Measurements from ENCODE around the gene ARMC9. TPM values are rescaled to one million over a fixed set of nuclear protein-coding genes. Genes with fewer than 3 reads are reported as not detected.
A peak's percentile ranks its signal among the peaks of the same experiment; 100 is the strongest.

ARMC9 gene
- total RNA-seq, 4 donors from 2014 or later = 11.5 to 59.5 (median 14.4) TPM

DNA sequence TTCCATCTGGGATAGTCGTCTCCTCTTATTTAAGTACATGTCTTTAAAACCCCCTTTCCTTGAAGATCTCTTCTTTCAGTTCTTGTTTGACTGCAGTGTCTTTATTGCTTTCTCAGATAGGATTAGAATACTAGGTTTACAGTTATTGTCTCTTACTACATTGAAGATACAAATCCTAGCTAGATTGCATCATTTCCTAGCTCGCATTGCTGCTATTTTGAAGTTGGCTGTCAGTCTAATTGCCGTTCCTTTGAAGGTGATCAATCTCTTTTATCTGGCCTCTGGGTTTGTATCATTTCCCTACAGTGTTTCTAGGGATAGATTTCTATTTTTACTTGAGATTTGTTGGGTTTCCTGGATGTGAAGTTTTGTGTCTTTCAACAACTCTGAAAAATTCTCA lies 20.9 kb downstream of the ARMC9 start:
- TF ChIP-seq, protein P1, sequence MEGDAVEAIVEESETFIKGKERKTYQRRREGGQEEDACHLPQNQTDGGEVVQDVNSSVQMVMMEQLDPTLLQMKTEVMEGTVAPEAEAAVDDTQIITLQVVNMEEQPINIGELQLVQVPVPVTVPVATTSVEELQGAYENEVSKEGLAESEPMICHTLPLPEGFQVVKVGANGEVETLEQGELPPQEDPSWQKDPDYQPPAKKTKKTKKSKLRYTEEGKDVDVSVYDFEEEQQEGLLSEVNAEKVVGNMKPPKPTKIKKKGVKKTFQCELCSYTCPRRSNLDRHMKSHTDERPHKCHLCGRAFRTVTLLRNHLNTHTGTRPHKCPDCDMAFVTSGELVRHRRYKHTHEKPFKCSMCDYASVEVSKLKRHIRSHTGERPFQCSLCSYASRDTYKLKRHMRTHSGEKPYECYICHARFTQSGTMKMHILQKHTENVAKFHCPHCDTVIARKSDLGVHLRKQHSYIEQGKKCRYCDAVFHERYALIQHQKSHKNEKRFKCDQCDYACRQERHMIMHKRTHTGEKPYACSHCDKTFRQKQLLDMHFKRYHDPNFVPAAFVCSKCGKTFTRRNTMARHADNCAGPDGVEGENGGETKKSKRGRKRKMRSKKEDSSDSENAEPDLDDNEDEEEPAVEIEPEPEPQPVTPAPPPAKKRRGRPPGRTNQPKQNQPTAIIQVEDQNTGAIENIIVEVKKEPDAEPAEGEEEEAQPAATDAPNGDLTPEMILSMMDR (IDR thresholded peaks at IDR 0.05) = no peak
- H3K4me1 ChIP-seq = peaks cover 10 to 29% (median 20%) of the 10 kb centered on the region in 4 donors
- WGBS, 2 donors (ENCODE audit: low coverage in 1 of 2) = 90 to 95% methylated on average over 3 of the region's 3 CpGs
- in situ Hi-C loops (cut with MboI; ENCODE audit: low pct_ligation_motif_present in 1 of 4, low pct_unique_long_range_greater_than_20kb in 1 of 4, low sequenced_read_pairs in 3 of 4) (loop anchor here in 1 of 4 donors (25.0 kb wide), 1 partner anchor 218 kb away; no protein-coding TSS in a partner anchor), intact Hi-C loops (cut with DNase I; ENCODE audit: low total_unique reads) (no loop called here)
- H3K36me3 ChIP-seq = peaks cover 0 to 7% (median 0%) of the 10 kb centered on the region in 4 donors
- H3K4me3 ChIP-seq = no peak overlapping the region
- H3K9me3 ChIP-seq = no peaks in the 10 kb centered on the region
- DNase-seq = no peak
- no peaks in the 10 kb centered on the region for H3K27me3 ChIP-seq
- H3K27ac ChIP-seq = peak overlapping the region in 2 of 4 donors; percentile 84 to 85

- H3K36me3 ChIP-seq = no peaks in the 10 kb centered on the region
- in situ Hi-C loops (cut with MboI; ENCODE audit: low pct_ligation_motif_present in 1 of 4, low pct_unique_long_range_greater_than_20kb in 1 of 4, low sequenced_read_pairs in 3 of 4) = loop anchor here in 2 of 4 donors (10.0 to 25.0 kb wide), 2 partner anchors 193 to 216 kb away; no protein-coding TSS in a partner anchor
- intact Hi-C loops (cut with DNase I; ENCODE audit: low total_unique reads) = loop anchor here (5.0 kb wide), 1 partner anchor 491 kb away; no protein-coding TSS in a partner anchor
- peaks cover 10 to 33% (median 24%) of the 10 kb centered on the region in 4 donors for H3K4me1 ChIP-seq
- no peak for TF ChIP-seq EP300 (IDR thresholded peaks at IDR 0.05; ENCODE audit: low read depth)
- no peaks in the 10 kb centered on the region for H3K27me3 ChIP-seq
- peak overlapping the region; percentile 70 to 85 (median 82) for H3K27ac ChIP-seq
- 74 to 90% methylated on average over 2 to 3 of the region's 3 CpGs for WGBS, 2 donors (ENCODE audit: low coverage in 1 of 2)
- DNase-seq = no peak
- no peak overlapping the region for H3K4me3 ChIP-seq
- no peaks in the 10 kb centered on the region for H3K9me3 ChIP-seq
These were observed 23.3 kb downstream of the ARMC9 start for GRCh38 chr2:231221761-231222160.

DNA sequence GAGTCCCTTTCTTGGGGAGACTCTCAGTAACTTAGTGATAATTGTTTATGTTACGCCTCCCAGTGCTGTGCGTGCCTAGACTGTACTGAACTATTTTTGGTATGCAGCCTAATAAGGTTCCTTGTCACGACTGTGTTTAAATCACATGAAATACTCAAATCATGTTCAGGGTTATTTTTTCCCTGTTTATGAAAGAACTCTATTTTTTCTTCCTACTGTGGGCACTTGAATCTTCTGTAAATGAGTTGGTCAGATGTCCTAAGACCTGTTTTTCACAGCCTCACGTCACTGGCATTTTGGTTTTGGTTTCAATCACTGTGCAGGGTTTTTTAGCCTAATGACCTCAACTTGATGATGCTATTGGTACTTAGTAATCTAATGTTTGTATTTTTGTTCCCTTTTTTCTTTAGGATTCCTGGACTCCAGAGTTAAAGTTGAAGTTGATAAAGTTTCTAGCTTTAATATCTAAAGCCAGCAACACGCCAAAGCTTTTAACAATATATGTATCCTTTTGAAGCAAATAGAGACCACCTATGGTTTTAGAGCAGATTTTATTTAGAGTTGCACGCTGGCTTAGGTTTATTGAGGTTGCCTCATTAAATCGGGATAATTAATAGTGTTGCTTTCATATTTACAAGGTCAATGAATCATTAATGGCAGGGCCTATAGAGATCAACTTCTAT lies 24.0 kb downstream of the ARMC9 start:
- Histone ChIP-seq H3K4me3 (no peak overlapping the region), H3K4me1 (peaks cover 10 to 34% (median 24%) of the 10 kb centered on the region in 4 donors), H3K36me3 (no peaks in the 10 kb centered on the region), H3K27ac (peak overlapping the region; percentile 70 to 85 (median 82)), H3K9me3 (no peaks in the 10 kb centered on the region), H3K27me3 (no peaks in the 10 kb centered on the region)
- 61 to 79% methylated on average over 5 to 7 of the region's 7 CpGs for WGBS, 2 donors (ENCODE audit: low coverage in 1 of 2)
- in situ Hi-C loops (cut with MboI; ENCODE audit: low pct_ligation_motif_present in 1 of 4, low pct_unique_long_range_greater_than_20kb in 1 of 4, low sequenced_read_pairs in 3 of 4) = loop anchor here in 2 of 4 donors (10.0 to 25.0 kb wide), 2 partner anchors 192 to 215 kb away; no protein-coding TSS in a partner anchor
- intact Hi-C loops (cut with DNase I; ENCODE audit: low total_unique reads) = loop anchor here (5.0 kb wide), 1 partner anchor 490 kb away; no protein-coding TSS in a partner anchor
- DNase-seq = no peak
- TF ChIP-seq POLR2AphosphoS5 (IDR thresholded peaks at IDR 0.05) (peak in 2 of 3 donors; percentile 60 to 63), EP300 (IDR thresholded peaks at IDR 0.05; ENCODE audit: low read depth) (no peak)

DNA sequence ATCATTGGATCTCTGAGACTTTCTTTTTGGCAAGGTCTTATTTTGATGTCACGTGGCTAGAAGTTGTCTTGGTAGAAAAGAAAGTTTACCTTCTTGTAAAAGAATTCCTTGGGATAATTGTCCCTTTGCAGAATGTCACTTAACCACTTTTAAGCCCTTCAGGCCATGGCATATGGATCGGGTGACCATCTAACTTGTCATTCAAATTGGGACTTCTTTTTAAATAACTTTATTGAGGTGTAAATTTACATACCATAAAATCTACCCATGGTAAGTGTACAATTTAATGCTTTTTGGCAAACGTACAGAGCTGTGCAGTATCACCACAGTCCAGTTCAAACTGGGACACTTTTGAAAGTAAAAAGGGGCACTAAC lies 24.6 kb downstream of the ARMC9 start:
- no peak for DNase-seq
- 44 to 45% methylated on average over 3 of the region's 3 CpGs for WGBS, 2 donors (ENCODE audit: low coverage in 1 of 2)
- H3K36me3 ChIP-seq = no peaks in the 10 kb centered on the region
- peaks cover 10 to 39% (median 24%) of the 10 kb centered on the region in 4 donors for H3K4me1 ChIP-seq
- H3K4me3 ChIP-seq = no peak overlapping the region
- no peaks in the 10 kb centered on the region for H3K27me3 ChIP-seq
- intact Hi-C loops (cut with DNase I; ENCODE audit: low total_unique reads) (loop anchor here (5.0 kb wide), 1 partner anchor 489 kb away; no protein-coding TSS in a partner anchor), in situ Hi-C loops (cut with MboI; ENCODE audit: low pct_ligation_motif_present in 1 of 4, low pct_unique_long_range_greater_than_20kb in 1 of 4, low sequenced_read_pairs in 3 of 4) (loop anchor here in 2 of 4 donors (10.0 to 25.0 kb wide), 2 partner anchors 192 to 214 kb away; no protein-coding TSS in a partner anchor)
- TF ChIP-seq EP300 (IDR thresholded peaks at IDR 0.05; ENCODE audit: low read depth) (no peak), POLR2AphosphoS5 (IDR thresholded peaks at IDR 0.05) (no peak), POLR2A (IDR thresholded peaks at IDR 0.05) (no peak)
- TF ChIP-seq, protein P1 (IDR thresholded peaks at IDR 0.05) = no peak
- peak overlapping the region; percentile 70 to 85 (median 82) for H3K27ac ChIP-seq
- no peaks in the 10 kb centered on the region for H3K9me3 ChIP-seq

- peaks cover 10 to 40% (median 24%) of the 10 kb centered on the region in 4 donors for H3K4me1 ChIP-seq
- TF ChIP-seq POLR2AphosphoS5 (IDR thresholded peaks at IDR 0.05) = no peak
- TF ChIP-seq POLR2A (IDR thresholded peaks at IDR 0.05) = no peak
- TF ChIP-seq EP300 (IDR thresholded peaks at IDR 0.05; ENCODE audit: low read depth) = no peak
- TF ChIP-seq, protein P1 (IDR thresholded peaks at IDR 0.05) = no peak
- H3K27me3 ChIP-seq = no peaks in the 10 kb centered on the region
- intact Hi-C loops (cut with DNase I; ENCODE audit: low total_unique reads) (loop anchor here (5.0 kb wide), 1 partner anchor 489 kb away; no protein-coding TSS in a partner anchor), in situ Hi-C loops (cut with MboI; ENCODE audit: low pct_ligation_motif_present in 1 of 4, low pct_unique_long_range_greater_than_20kb in 1 of 4, low sequenced_read_pairs in 3 of 4) (loop anchor here in 2 of 4 donors (10.0 to 25.0 kb wide), 2 partner anchors 191 to 214 kb away; no protein-coding TSS in a partner anchor)
- no peaks in the 10 kb centered on the region for H3K36me3 ChIP-seq
- no peak for DNase-seq
- 40 to 46% methylated on average over 6 of the region's 6 CpGs for WGBS, 2 donors (ENCODE audit: low coverage in 1 of 2)
- no peaks in the 10 kb centered on the region for H3K9me3 ChIP-seq
- no peak overlapping the region for H3K4me3 ChIP-seq
- H3K27ac ChIP-seq = peak overlapping the region; percentile 70 to 85 (median 82)
These were observed 25.1 kb downstream of the ARMC9 start for GRCh38 chr2:231223458-231223976.
